Neural progenitor cell (in vitro differentiated cells): Measurements from ENCODE around the gene SPTSSA. TPM values are rescaled to one million over a fixed set of nuclear protein-coding genes. Genes with fewer than 3 reads are reported as not detected.

Experiments
- DNase-seq: peaks from one replicate; pipeline ENCODE4 v3.0.0-alpha.2; 2016; ENCODE audit warnings: low spot score
- H2AFZ ChIP-seq: fragments of 200-600 bp; sonication (generic); replicated peaks from 2 replicates; pipeline ENCODE4 v1.6.1; 2016; ENCODE audit warnings: antibody characterized with exemption
- H3F3A ChIP-seq: fragments of 200-600 bp; sonication (generic); 2 replicates; pipeline ENCODE4 v1.6.1; 2016; ENCODE audit warnings: antibody characterized with exemption, low read depth
- H3K27ac ChIP-seq: fragments of 200-600 bp; sonication (generic); 2 replicates; pipeline ENCODE4 v1.5.1; 2016; ENCODE audit warnings: mild to moderate bottlenecking
- H3K27me3 ChIP-seq: fragments of 200-600 bp; sonication (generic); 2 replicates; pipeline ENCODE4 v1.6.1; 2016; ENCODE audit warnings: mild to moderate bottlenecking, moderate library complexity
- H3K36me3 ChIP-seq: fragments of 200-600 bp; sonication (generic); 2 replicates; pipeline ENCODE4 v1.5.1; 2016
- H3K4me1 ChIP-seq: fragments of 200-600 bp; sonication (generic); 2 replicates; pipeline ENCODE4 v1.6.1; 2016; ENCODE audit warnings: mixed run types
- H3K4me2 ChIP-seq: fragments of 200-600 bp; sonication (generic); 2 replicates; pipeline ENCODE4 v1.6.1; 2016
- H3K4me3 ChIP-seq: fragments of 200-600 bp; sonication (generic); 2 replicates; pipeline ENCODE4 v1.5.1; 2016
- H3K79me2 ChIP-seq: fragments of 200-600 bp; sonication (generic); 2 replicates; pipeline ENCODE4 v1.6.1; 2016; ENCODE audit warnings: low read depth
- H3K9ac ChIP-seq: fragments of 200-600 bp; sonication (generic); 2 replicates; pipeline ENCODE4 v1.6.1; 2016
- H3K9me3 ChIP-seq: fragments of 200-600 bp; sonication (generic); 2 replicates; pipeline ENCODE4 v1.5.1; 2016; ENCODE audit warnings: low read depth
- H4K20me1 ChIP-seq: fragments of 200-600 bp; sonication (generic); 2 replicates; pipeline ENCODE4 v1.6.1; 2016; ENCODE audit warnings: low read depth
- H3K27ac Mint-ChIP-seq: 3 replicates; pipeline ENCODE4 v1.8.0; 2021; ENCODE audit warnings: mixed read lengths
- H3K27me3 Mint-ChIP-seq: 2 replicates; pipeline ENCODE4 v1.8.0; 2022; ENCODE audit warnings: low read depth, mild to moderate bottlenecking, inconsistent platforms, moderate library complexity, mixed read lengths; ENCODE audit not compliant: insufficient read depth
- H3K36me3 Mint-ChIP-seq: 3 replicates; pipeline ENCODE4 v1.8.0; 2021; ENCODE audit warnings: mixed read lengths
- H3K4me1 Mint-ChIP-seq: 3 replicates; pipeline ENCODE4 v1.8.0; 2021; ENCODE audit warnings: mixed read lengths
- H3K4me3 Mint-ChIP-seq: 3 replicates; pipeline ENCODE4 v1.8.0; 2021; ENCODE audit warnings: mild to moderate bottlenecking, moderate library complexity, mixed read lengths
- H3K9me3 Mint-ChIP-seq: 3 replicates; pipeline ENCODE4 v1.8.0; 2020; ENCODE audit warnings: mixed read lengths
- CTCF ChIP-seq: fragments of 200-600 bp; sonication (generic); IDR thresholded peaks from 2 replicates; pipeline ENCODE4 v1.5.1; 2017; ENCODE audit warnings: antibody characterized with exemption, mild to moderate bottlenecking
- EZH2 ChIP-seq: fragments of 200-600 bp; sonication (generic); IDR thresholded peaks from 2 replicates; pipeline ENCODE4 v1.6.1; 2017; ENCODE audit warnings: antibody characterized with exemption, mild to moderate bottlenecking, moderate library complexity
- EZH2phosphoT487 ChIP-seq: fragments of 200-600 bp; sonication (generic); IDR thresholded peaks from 2 replicates; pipeline ENCODE4 v1.6.1; 2017; ENCODE audit warnings: antibody characterized with exemption
- total RNA-seq: library from RNA; depleted of rRNA; stranded (reverse); fragments of >200 nt; gene quantifications from 2 replicates; pipeline ENCODE4 v1.2.3, GENCODE V29; 2015; ENCODE audit warnings: low replicate concordance

Gene SPTSSA
- total RNA-seq, 1 donor from 2014 or later = 43.0 TPM

DNA sequence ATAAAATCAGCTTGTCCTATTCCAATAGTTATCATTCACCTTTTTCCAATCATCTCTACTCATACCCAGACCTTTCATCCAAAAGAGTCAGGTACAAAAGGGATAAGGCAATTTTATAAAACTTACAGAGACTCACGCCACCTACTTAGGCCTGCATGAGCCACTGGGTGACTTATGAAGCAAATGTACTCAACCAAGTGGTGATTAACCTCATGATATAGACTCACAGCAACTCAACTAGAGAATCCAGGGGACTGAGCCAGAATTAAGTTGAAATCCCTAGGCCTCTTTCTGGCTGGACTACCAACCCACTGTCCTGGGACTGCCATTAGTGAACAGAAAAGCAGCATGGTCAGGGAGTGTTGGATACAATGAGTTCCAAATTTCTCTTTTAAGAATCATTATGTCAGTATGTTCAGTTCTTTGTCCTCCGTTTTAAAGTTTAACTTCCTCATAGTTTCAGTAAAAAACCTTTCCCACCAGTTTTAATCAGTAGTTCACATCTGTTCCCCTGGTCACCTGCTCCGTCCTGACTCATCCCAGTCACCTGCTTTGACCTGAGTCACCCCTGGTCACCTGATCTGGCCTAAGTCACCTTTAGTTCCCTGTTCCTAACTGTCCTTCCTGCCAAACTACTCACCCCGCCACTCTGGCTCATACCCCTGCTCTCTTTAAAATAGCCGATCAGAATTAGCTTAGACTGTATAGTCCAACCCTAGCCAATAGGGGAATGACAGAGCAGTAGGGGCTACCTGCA, 36.8 kb downstream of the SPTSSA start:
- Histone ChIP-seq H3F3A (peaks cover 15% of the 10 kb centered on the region), H3K4me3 (no peak overlapping the region), H3K27me3 (no peaks in the 10 kb centered on the region), H4K20me1 (no peaks in the 10 kb centered on the region), H3K36me3 (no peaks in the 10 kb centered on the region), H3K79me2 (no peaks in the 10 kb centered on the region), H3K27ac (no peak overlapping the region), H2AFZ (no peak overlapping the region), H3K9me3 (no peaks in the 10 kb centered on the region), H3K9ac (no peak overlapping the region), H3K4me2 (no peak overlapping the region), H3K4me1 (peaks cover 17% of the 10 kb centered on the region)
- H3K27me3 Mint-ChIP-seq = peaks cover 7% of the 10 kb centered on the region
- no peak for TF ChIP-seq EZH2
- no peak for TF ChIP-seq CTCF
- TF ChIP-seq EZH2phosphoT487 = no peak
- peaks cover 2% of the 10 kb centered on the region for H3K36me3 Mint-ChIP-seq
- DNase-seq = no peak
- H3K27ac Mint-ChIP-seq = peak overlapping the region; percentile 35
- H3K4me1 Mint-ChIP-seq = no peaks in the 10 kb centered on the region
- H3K9me3 Mint-ChIP-seq = peaks cover 8% of the 10 kb centered on the region
- H3K4me3 Mint-ChIP-seq = no peak overlapping the region

DNA sequence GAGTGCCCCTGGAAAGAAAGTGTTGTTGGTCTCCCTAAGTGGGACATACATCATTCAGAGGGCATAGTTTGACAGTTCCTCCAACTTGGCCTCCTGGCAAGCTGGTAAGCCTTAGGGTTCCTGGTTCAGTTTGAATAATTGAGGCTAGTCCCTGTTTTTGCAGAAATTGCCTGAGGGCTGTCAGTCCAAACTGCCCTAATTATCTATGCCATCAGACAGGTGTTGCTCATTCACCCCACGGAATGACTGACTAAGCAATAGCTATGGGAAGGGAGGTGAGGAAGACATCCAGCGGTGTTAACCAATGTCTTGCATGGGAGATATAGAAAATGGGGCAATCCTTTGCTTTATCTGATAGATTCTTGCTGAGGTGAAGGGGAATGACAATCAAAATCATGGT, 37.6 kb downstream of the SPTSSA start:
- peaks cover 2% of the 10 kb centered on the region for H3K36me3 Mint-ChIP-seq
- Histone ChIP-seq H3K4me1 (peaks cover 22% of the 10 kb centered on the region), H4K20me1 (no peaks in the 10 kb centered on the region), H3K36me3 (no peaks in the 10 kb centered on the region), H3K4me3 (no peak overlapping the region), H3K79me2 (no peaks in the 10 kb centered on the region), H3F3A (peaks cover 15% of the 10 kb centered on the region), H3K27ac (no peak overlapping the region), H3K9me3 (no peaks in the 10 kb centered on the region), H2AFZ (no peak overlapping the region), H3K4me2 (no peak overlapping the region), H3K9ac (no peak overlapping the region), H3K27me3 (no peaks in the 10 kb centered on the region)
- no peak for TF ChIP-seq EZH2
- no peak for TF ChIP-seq EZH2phosphoT487
- TF ChIP-seq CTCF = no peak
- H3K27me3 Mint-ChIP-seq = peaks cover 7% of the 10 kb centered on the region
- peaks cover 8% of the 10 kb centered on the region for H3K9me3 Mint-ChIP-seq
- H3K4me3 Mint-ChIP-seq = no peak overlapping the region
- no peak for DNase-seq
- H3K4me1 Mint-ChIP-seq = no peaks in the 10 kb centered on the region
- no peak overlapping the region for H3K27ac Mint-ChIP-seq

- Histone ChIP-seq H3K4me2 (no peak overlapping the region), H3K9ac (no peak overlapping the region), H3K9me3 (no peaks in the 10 kb centered on the region), H3K4me1 (peaks cover 22% of the 10 kb centered on the region), H3K27ac (peak overlapping the region; percentile 51), H3K4me3 (no peak overlapping the region), H3F3A (peaks cover 15% of the 10 kb centered on the region), H3K36me3 (no peaks in the 10 kb centered on the region), H2AFZ (no peak overlapping the region), H3K79me2 (no peaks in the 10 kb centered on the region), H4K20me1 (no peaks in the 10 kb centered on the region), H3K27me3 (no peaks in the 10 kb centered on the region)
- Mint-ChIP-seq H3K4me1 (no peaks in the 10 kb centered on the region), H3K27ac (no peak overlapping the region), H3K27me3 (peaks cover 5% of the 10 kb centered on the region), H3K36me3 (no peaks in the 10 kb centered on the region), H3K9me3 (peaks cover 7% of the 10 kb centered on the region), H3K4me3 (no peak overlapping the region)
- TF ChIP-seq CTCF (no peak), EZH2phosphoT487 (no peak), EZH2 (no peak)
- DNase-seq = peak; percentile 9
Measured at GRCh38 chr14:34423445-34423844, 38.6 kb downstream of the SPTSSA start.
